Measurements from ENCODE around the gene AQR. TPM values are rescaled to one million over a fixed set of nuclear protein-coding genes. Genes with fewer than 3 reads are reported as not detected.

AQR gene
- total RNA-seq, 1 experiment from 2014 or later, result 41.4 TPM

DNA sequence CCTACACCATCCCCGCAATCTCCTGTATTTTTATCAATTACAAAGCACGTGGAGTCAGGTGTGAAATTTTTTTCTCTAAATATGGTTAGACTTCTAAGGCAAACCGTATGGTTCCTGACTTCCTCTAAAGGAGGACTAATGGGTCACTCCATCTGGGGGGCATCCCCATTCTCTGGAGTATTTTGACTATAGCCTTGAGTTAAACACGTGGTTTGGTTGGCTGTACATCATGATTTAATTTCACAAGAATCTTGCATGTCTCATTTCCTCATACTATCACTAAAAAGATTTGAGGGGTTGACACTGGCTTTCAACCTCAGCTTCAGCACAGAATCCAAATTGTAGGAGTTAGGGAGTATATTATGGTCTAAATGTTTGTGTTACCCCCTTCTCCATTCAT lies 43.8 kb upstream of the AQR start:
- no peaks in the 10 kb centered on the region for H3K36me3 ChIP-seq (ENCODE audit: control insufficient read depth, insufficient read depth, low read length)
- H3K9me3 ChIP-seq (ENCODE audit: control insufficient read depth, insufficient read depth, low read depth, low read length), result no peaks in the 10 kb centered on the region
- intact Hi-C loops (cut with micrococcal nuclease; ENCODE audit: unreplicated experiment), result no loop called here
- in situ Hi-C loops (cut with HindIII; ENCODE audit: low pct_unique_long_range_greater_than_20kb, low sequenced_read_pairs), result no loop called here
- H3K27me3 ChIP-seq (ENCODE audit: control insufficient read depth, insufficient read depth, low read length), result no peaks in the 10 kb centered on the region
- H3K27ac ChIP-seq (ENCODE audit: low read length), result no peak overlapping the region
- no peak overlapping the region for H3K4me3 ChIP-seq (ENCODE audit: low read depth in 2 of 2, low read length in 2 of 2)
- ATAC-seq (no peak), DNase-seq (ENCODE audit: low read depth, low spot score) (no peak)
- no peaks in the 10 kb centered on the region for H3K4me1 ChIP-seq (ENCODE audit: control insufficient read depth, insufficient read depth, low read length)
- ChIA-PET CTCF (no interaction called here), POLR2A (no interaction called here)
- BruUV-seq (replicated peaks), result no TSS peak
- TF ChIP-seq, protein P1, sequence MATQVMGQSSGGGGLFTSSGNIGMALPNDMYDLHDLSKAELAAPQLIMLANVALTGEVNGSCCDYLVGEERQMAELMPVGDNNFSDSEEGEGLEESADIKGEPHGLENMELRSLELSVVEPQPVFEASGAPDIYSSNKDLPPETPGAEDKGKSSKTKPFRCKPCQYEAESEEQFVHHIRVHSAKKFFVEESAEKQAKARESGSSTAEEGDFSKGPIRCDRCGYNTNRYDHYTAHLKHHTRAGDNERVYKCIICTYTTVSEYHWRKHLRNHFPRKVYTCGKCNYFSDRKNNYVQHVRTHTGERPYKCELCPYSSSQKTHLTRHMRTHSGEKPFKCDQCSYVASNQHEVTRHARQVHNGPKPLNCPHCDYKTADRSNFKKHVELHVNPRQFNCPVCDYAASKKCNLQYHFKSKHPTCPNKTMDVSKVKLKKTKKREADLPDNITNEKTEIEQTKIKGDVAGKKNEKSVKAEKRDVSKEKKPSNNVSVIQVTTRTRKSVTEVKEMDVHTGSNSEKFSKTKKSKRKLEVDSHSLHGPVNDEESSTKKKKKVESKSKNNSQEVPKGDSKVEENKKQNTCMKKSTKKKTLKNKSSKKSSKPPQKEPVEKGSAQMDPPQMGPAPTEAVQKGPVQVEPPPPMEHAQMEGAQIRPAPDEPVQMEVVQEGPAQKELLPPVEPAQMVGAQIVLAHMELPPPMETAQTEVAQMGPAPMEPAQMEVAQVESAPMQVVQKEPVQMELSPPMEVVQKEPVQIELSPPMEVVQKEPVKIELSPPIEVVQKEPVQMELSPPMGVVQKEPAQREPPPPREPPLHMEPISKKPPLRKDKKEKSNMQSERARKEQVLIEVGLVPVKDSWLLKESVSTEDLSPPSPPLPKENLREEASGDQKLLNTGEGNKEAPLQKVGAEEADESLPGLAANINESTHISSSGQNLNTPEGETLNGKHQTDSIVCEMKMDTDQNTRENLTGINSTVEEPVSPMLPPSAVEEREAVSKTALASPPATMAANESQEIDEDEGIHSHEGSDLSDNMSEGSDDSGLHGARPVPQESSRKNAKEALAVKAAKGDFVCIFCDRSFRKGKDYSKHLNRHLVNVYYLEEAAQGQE (IDR thresholded peaks at IDR 0.05; ENCODE audit: insufficient read depth in 1 of 2, low read depth in 2 of 2, low read length in 1 of 2), result no peak
- no peak for TF ChIP-seq SIN3A (IDR thresholded peaks at IDR 0.05; ENCODE audit: borderline replicate concordance, insufficient read depth, low read depth, low read length)
- no peak for TF ChIP-seq POLR2AphosphoS5 (IDR thresholded peaks at IDR 0.05; ENCODE audit: low read depth, low read length)
- TF ChIP-seq, protein P2, sequence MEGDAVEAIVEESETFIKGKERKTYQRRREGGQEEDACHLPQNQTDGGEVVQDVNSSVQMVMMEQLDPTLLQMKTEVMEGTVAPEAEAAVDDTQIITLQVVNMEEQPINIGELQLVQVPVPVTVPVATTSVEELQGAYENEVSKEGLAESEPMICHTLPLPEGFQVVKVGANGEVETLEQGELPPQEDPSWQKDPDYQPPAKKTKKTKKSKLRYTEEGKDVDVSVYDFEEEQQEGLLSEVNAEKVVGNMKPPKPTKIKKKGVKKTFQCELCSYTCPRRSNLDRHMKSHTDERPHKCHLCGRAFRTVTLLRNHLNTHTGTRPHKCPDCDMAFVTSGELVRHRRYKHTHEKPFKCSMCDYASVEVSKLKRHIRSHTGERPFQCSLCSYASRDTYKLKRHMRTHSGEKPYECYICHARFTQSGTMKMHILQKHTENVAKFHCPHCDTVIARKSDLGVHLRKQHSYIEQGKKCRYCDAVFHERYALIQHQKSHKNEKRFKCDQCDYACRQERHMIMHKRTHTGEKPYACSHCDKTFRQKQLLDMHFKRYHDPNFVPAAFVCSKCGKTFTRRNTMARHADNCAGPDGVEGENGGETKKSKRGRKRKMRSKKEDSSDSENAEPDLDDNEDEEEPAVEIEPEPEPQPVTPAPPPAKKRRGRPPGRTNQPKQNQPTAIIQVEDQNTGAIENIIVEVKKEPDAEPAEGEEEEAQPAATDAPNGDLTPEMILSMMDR (IDR thresholded peaks at IDR 0.05), result no peak
- no peak for TF ChIP-seq TCF7L2 (IDR thresholded peaks at IDR 0.05; ENCODE audit: low read depth, low read length)

- intact Hi-C loops (cut with micrococcal nuclease; ENCODE audit: unreplicated experiment), result no loop called here
- ATAC-seq, result no peak
- CTCF ChIA-PET, result no interaction called here
- POLR2A ChIA-PET, result no interaction called here
- Histone ChIP-seq H3K36me3 (ENCODE audit: control insufficient read depth, insufficient read depth, low read length) (no peaks in the 10 kb centered on the region), H3K27me3 (ENCODE audit: control insufficient read depth, insufficient read depth, low read length) (no peaks in the 10 kb centered on the region), H3K4me1 (ENCODE audit: control insufficient read depth, insufficient read depth, low read length) (no peaks in the 10 kb centered on the region), H3K4me3 (ENCODE audit: low read depth in 2 of 2, low read length in 2 of 2) (no peak overlapping the region), H3K27ac (ENCODE audit: low read length) (no peak overlapping the region), H3K9me3 (ENCODE audit: control insufficient read depth, insufficient read depth, low read depth, low read length) (no peaks in the 10 kb centered on the region)
- no peak for DNase-seq (ENCODE audit: low read depth, low spot score)
- TF ChIP-seq, protein P1 (IDR thresholded peaks at IDR 0.05; ENCODE audit: insufficient read depth in 1 of 2, low read depth in 2 of 2, low read length in 1 of 2), result no peak
- TF ChIP-seq SIN3A (IDR thresholded peaks at IDR 0.05; ENCODE audit: borderline replicate concordance, insufficient read depth, low read depth, low read length), result no peak
- no peak for TF ChIP-seq POLR2AphosphoS5 (IDR thresholded peaks at IDR 0.05; ENCODE audit: low read depth, low read length)
- TF ChIP-seq, protein P2 (IDR thresholded peaks at IDR 0.05), result no peak
- TF ChIP-seq TCF7L2 (IDR thresholded peaks at IDR 0.05; ENCODE audit: low read depth, low read length), result no peak
- in situ Hi-C loops (cut with HindIII; ENCODE audit: low pct_unique_long_range_greater_than_20kb, low sequenced_read_pairs), result no loop called here
- no TSS peak for BruUV-seq (replicated peaks)
Measured at GRCh38 chr15:35007397-35007796, 37.9 kb upstream of the AQR start.
